Measurements from ENCODE around the gene VPS4A. TPM values are rescaled to one million over a fixed set of nuclear protein-coding genes. Genes with fewer than 3 reads are reported as not detected.

Gene VPS4A
- total RNA-seq, 1 experiment from 2014 or later = 45.8 TPM

DNA sequence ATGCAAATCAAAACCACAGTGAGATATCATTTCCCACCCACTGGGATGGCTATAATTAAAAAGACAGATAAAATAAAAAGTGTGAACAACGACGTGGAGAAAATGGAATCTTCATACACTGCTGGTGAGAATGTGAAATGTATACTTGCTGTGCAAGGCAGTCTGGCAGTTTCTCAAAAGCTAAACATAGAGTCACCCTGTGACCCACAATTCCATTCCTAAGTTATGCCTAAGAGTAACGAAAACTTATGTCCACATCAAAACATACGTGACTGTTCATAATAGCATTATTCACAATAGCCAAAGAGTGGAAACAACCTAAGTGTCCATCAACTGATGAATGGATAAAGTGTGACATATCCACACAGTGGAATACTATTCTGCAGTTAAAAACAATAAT, 38.1 kb upstream of the VPS4A start:
- intact Hi-C loops (cut with micrococcal nuclease; ENCODE audit: unreplicated experiment) = no loop called here
- no peak overlapping the region for H3K27ac Mint-ChIP-seq (ENCODE audit: unreplicated experiment)
- Histone ChIP-seq H3K4me3 (ENCODE audit: low read depth, low read length) (no peak overlapping the region), H3K9me3 (no peaks in the 10 kb centered on the region), H3K27me3 (replicated peaks; ENCODE audit: control insufficient read depth, insufficient read depth, low read length) (no peaks in the 10 kb centered on the region; the same call in 1 of the 2 replicates), H3K36me3 (ENCODE audit: control insufficient read depth, insufficient read depth, low read length) (no peaks in the 10 kb centered on the region), H3K4me1 (no peaks in the 10 kb centered on the region)
- no peaks in the 10 kb centered on the region for H3K4me1 Mint-ChIP-seq (ENCODE audit: low read depth, unreplicated experiment)
- TF ChIP-seq, protein P1, sequence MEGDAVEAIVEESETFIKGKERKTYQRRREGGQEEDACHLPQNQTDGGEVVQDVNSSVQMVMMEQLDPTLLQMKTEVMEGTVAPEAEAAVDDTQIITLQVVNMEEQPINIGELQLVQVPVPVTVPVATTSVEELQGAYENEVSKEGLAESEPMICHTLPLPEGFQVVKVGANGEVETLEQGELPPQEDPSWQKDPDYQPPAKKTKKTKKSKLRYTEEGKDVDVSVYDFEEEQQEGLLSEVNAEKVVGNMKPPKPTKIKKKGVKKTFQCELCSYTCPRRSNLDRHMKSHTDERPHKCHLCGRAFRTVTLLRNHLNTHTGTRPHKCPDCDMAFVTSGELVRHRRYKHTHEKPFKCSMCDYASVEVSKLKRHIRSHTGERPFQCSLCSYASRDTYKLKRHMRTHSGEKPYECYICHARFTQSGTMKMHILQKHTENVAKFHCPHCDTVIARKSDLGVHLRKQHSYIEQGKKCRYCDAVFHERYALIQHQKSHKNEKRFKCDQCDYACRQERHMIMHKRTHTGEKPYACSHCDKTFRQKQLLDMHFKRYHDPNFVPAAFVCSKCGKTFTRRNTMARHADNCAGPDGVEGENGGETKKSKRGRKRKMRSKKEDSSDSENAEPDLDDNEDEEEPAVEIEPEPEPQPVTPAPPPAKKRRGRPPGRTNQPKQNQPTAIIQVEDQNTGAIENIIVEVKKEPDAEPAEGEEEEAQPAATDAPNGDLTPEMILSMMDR (IDR thresholded peaks at IDR 0.05; ENCODE audit: insufficient read depth in 1 of 2, low read depth in 1 of 2, low read length in 1 of 2, severe bottlenecking in 1 of 2, unreplicated experiment in 1 of 2) = no peak
- TSS peak; percentile 13 for BruUV-seq (replicated peaks)
- no peak for DNase-seq
- ChIA-PET CTCF (interaction anchor here (0.8 kb wide), 1 partner anchor 123 kb away, joined by 7 read pairs; no protein-coding TSS in a partner anchor), POLR2A (no interaction called here)
- H3K4me3 Mint-ChIP-seq (ENCODE audit: unreplicated experiment) = no peak overlapping the region
- H3K9me3 Mint-ChIP-seq (ENCODE audit: unreplicated experiment) = no peaks in the 10 kb centered on the region
- peaks cover 50% of the 10 kb centered on the region for H3K36me3 Mint-ChIP-seq (ENCODE audit: insufficient read depth, unreplicated experiment)
- no peaks in the 10 kb centered on the region for H3K27me3 Mint-ChIP-seq (ENCODE audit: insufficient read depth, unreplicated experiment)

DNA sequence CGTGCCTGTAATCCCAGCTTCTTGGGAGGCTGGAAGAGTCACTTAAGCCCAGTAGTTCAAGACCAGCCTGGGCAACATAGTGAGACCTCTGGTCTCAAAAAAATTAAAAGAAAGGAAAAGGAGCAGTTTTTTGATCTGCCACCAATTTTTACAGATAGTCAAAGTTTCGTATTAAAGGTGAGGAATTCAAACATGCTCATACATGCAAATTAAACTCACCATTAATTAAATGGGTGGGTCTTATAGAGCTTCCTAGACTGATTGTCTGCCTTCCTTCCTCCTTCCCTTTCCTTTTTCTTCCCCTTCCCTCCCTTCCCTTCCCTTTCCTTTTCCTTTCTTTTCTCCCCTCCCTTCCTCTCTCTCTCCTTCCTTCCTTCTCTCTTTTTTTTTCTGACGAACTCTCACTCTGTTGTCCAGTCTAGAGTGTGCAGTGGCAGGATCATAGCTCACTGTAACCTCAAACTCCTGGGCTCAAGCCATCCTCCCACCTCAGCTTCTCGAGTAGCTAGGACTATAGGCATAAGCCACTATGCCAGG, 36.4 kb upstream of the VPS4A start:
- Histone ChIP-seq H3K36me3 (ENCODE audit: control insufficient read depth, insufficient read depth, low read length) (no peaks in the 10 kb centered on the region), H3K9me3 (no peaks in the 10 kb centered on the region), H3K27me3 (replicated peaks; ENCODE audit: control insufficient read depth, insufficient read depth, low read length) (no peaks in the 10 kb centered on the region; the same call in 1 of the 2 replicates), H3K4me1 (no peaks in the 10 kb centered on the region), H3K4me3 (ENCODE audit: low read depth, low read length) (no peak overlapping the region)
- Mint-ChIP-seq H3K9me3 (ENCODE audit: unreplicated experiment) (no peaks in the 10 kb centered on the region), H3K36me3 (ENCODE audit: insufficient read depth, unreplicated experiment) (peaks cover 43% of the 10 kb centered on the region), H3K4me3 (ENCODE audit: unreplicated experiment) (no peak overlapping the region), H3K27me3 (ENCODE audit: insufficient read depth, unreplicated experiment) (no peaks in the 10 kb centered on the region), H3K4me1 (ENCODE audit: low read depth, unreplicated experiment) (no peaks in the 10 kb centered on the region), H3K27ac (ENCODE audit: unreplicated experiment) (no peak overlapping the region)
- BruUV-seq (replicated peaks) = no TSS peak
- POLR2A ChIA-PET = interaction anchor here (0.6 kb wide), 3 partner anchors 21 to 452 kb away, joined by 3 read pairs; partner anchors contain the start of gene NQO1
- DNase-seq = no peak
- intact Hi-C loops (cut with micrococcal nuclease; ENCODE audit: unreplicated experiment) = no loop called here
- CTCF ChIA-PET = interaction anchor here (1.2 kb wide), 1 partner anchor 162 kb away, joined by 3 read pairs; no protein-coding TSS in a partner anchor
- TF ChIP-seq, protein P1 (IDR thresholded peaks at IDR 0.05; ENCODE audit: insufficient read depth in 1 of 2, low read depth in 1 of 2, low read length in 1 of 2, severe bottlenecking in 1 of 2, unreplicated experiment in 1 of 2) = no peak

DNA sequence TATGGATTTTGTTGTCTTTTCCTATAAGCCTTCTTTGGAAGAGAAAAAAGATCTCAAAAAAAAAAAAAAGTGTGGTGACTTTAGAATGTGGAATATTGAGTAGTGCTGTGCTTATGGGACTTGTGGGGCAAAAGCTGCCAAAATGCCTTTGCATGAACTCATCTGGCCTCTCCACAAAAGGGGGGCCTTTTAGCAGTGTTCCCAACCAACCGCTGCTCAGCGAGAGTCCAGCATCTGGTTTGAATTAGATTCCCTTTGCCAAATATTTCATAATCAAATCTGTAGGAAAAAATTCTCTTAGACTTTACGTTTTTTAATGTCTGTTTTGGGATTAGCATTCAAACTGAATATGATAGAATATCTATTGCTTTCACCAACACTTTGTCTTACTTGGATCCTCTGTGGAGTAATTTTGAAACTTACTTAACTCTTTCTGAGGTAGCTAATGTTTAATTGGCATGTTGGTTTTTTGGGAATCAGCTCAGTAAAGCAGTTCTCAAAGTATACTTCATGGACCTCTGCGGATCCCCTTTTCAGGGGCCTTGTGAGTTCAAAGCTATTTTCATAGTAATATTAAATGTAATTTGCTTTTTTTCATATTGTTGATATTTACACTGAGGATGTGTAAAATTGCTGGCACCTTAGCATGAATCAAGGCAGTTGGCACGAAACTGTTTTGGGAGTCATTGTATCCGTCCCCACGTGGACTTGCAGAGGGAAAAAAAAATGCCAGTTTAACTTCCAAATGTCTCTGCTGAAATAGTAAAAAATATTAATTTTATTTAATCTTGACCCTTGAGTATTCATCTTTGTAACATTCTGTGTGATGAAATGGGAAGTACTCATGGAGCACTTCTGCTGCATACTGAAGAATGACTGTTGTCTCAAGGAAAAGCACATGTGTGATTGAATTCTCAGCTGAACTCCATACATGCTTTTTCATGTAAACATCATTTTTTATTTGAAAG, 34.7 kb upstream of the VPS4A start:
- no peaks in the 10 kb centered on the region for H3K9me3 Mint-ChIP-seq (ENCODE audit: unreplicated experiment)
- BruUV-seq (replicated peaks) = no TSS peak
- H3K27ac Mint-ChIP-seq (ENCODE audit: unreplicated experiment) = no peak overlapping the region
- Histone ChIP-seq H3K36me3 (ENCODE audit: control insufficient read depth, insufficient read depth, low read length) (no peaks in the 10 kb centered on the region), H3K9me3 (no peaks in the 10 kb centered on the region), H3K27me3 (replicated peaks; ENCODE audit: control insufficient read depth, insufficient read depth, low read length) (no peaks in the 10 kb centered on the region), H3K4me3 (ENCODE audit: low read depth, low read length) (no peak overlapping the region), H3K4me1 (no peaks in the 10 kb centered on the region)
- intact Hi-C loops (cut with micrococcal nuclease; ENCODE audit: unreplicated experiment) = no loop called here
- ChIA-PET POLR2A (no interaction called here), CTCF (interaction anchor here (0.5 to 0.9 kb wide), 2 partner anchors 126 to 463 kb away, joined by 3 to 4 read pairs; no protein-coding TSS in a partner anchor)
- DNase-seq = no peak
- H3K27me3 Mint-ChIP-seq (ENCODE audit: insufficient read depth, unreplicated experiment) = no peaks in the 10 kb centered on the region
- TF ChIP-seq, protein P1 (IDR thresholded peaks at IDR 0.05; ENCODE audit: insufficient read depth in 1 of 2, low read depth in 1 of 2, low read length in 1 of 2, severe bottlenecking in 1 of 2, unreplicated experiment in 1 of 2) = no peak
- peaks cover 45% of the 10 kb centered on the region for H3K36me3 Mint-ChIP-seq (ENCODE audit: insufficient read depth, unreplicated experiment)
- no peak overlapping the region for H3K4me3 Mint-ChIP-seq (ENCODE audit: unreplicated experiment)
- H3K4me1 Mint-ChIP-seq (ENCODE audit: low read depth, unreplicated experiment) = no peaks in the 10 kb centered on the region

Data from Caco-2 (cell line).